Kasumi-1 (cell line): ENCODE results near the gene CLHC1.
"Not testable (repeated sequence)": the region's sequence is repeated elsewhere in the genome, so short reads cannot be mapped to it uniquely, and the experiment has no call there.

ENCODE experiments used
- DNase-seq, 2 experiments: peaks; one replicate each; lab custom pipeline; 2025; lab: John Stamatoyannopoulos, UW

The CLHC1 gene

DNA sequence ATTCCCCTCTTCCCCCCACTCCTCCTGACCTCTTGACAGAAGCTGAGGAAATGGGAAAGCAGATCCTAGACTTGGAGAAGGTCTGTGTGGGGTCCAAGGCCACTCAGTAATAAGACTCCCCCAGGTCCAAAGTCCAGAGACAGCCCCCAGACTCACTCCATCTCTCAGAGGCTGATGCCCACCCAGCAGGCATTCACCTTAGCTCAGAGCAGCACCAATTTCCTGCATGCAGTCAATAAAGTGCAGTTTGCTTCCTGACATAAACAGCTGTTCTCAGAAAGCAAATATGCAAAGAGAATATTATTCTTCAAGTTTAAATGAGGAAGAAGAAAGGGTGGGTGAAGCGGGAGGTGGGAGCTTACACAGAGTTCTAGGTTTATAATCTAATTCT, 97.8 kb downstream of the CLHC1 start:
- no peak for DNase-seq

DNA sequence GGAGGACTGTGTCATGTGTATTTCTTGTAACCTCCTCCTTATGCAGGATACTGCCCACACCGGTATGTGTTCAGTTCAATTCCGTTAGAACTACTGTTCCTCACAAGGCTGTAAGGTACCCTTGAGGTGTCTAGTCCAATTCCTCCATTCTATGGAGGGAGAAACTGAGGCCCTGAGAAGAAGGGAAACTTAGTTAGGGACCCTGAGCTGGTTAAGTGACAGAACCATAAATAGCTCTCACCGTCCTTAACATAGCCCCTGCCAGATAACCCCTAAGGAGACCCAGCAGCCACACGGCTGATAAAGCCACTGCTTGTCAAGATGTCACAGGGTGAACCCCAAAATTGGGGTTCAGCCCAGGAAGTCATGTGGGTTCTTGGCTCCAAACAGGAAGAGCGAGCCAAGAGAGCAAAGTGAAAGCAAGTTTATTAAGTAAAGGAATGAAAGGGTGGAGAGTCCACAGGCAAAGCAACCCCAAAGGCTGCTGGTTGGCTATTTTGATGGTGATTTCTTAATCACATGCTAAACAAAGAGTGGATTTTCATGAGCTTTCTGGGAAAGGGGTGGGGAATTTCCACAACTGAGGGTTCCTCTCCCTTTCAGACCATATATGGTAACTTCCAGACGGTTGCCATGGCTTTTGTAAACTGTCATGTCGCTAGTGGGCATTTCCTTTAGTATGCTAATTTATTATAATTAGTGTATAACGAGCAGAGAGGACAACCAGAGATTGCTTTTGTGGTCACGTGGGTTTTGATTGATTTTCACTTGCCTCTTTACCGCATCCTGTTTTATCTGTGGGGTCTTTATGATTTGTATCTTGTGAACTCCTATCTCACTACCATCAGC, 98.4 kb downstream of the CLHC1 start:
- peak in 1 of 2 experiments; percentile 20 for DNase-seq

DNA sequence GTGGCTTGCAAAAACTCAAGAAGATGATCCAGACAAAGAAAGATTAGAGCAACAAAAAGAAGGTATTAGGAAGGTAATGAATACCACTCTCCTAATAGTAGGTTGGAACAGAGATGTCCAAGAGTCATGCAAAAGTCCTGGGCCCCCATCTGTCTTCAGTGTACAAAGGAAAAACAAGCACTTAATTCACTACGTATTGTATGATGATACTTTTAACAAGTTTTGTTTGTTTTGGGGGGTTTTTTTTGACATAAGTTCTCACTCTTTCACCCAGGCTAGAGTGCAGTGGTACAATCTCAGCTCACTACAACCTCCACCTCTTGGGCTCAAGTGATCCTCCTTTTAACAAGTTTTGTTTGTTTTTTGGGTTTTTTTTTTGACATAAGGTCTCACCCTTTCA, 101.2 kb downstream of the CLHC1 start:
- no peak for DNase-seq

DNA sequence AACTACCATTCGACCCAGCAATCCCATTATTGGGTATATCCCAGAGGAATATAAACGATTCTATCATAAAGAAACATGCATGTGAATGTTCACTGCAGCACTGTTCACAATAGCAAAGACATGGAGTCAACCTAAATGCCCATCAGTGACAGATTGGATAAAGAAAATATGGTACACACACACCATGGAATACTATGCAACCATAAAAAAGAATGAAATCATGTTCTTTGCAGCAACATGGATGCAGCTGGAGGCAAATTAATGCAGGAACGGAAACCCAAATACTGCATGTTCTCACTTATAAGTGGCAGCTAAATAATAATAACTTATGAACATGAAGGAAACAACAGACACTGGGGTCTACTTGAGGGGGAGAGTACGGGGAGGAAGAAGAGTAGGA, 105.5 kb downstream of the CLHC1 start:
- DNase-seq = not testable (repeated sequence)
